HepG2 (cell line): ENCODE results near the gene MYL6. TPM values are rescaled to one million over a fixed set of nuclear protein-coding genes. Genes with fewer than 3 reads are reported as not detected.

ENCODE experiments used
- ATAC-seq: fragments of 200-7000 bp; cut with Tn5 transposase; 3 replicates; pipeline ENCODE4 v1.9.1; 2020; ENCODE audit warnings: mild to moderate bottlenecking, moderate library complexity
- BruUV-seq: library from RNA; stranded (reverse); fragments of 400-500 nt; replicated peaks from 2 replicates; lab custom pipeline; 2021; lab: Mats Ljungman, UMichigan
- CTCF ChIA-PET: fragments of 300-600 bp; formaldehyde crosslinking; extraction: SDS; loops from one replicate; lab custom pipeline; 2021; ENCODE audit warnings: low total read pairs, inconsistent platforms, low intra/inter-chr PET ratio; lab: Yijun Ruan, JAX
- POLR2A ChIA-PET: fragments of 350-600 bp; sonication (Branson Sonifier 250); formaldehyde crosslinking; loops from one replicate; lab custom pipeline; 2020; ENCODE audit warnings: antibody characterized with exemption, inconsistent platforms; lab: Yijun Ruan, JAX
- DNase-seq: peaks from one replicate; pipeline ENCODE4 v3.0.0-alpha.2; 2015; ENCODE audit warnings: low spot score
- FAIRE-seq: peaks from 3 replicates; lab custom pipeline; 2011; peaks lifted over from hg19 to GRCh38; lab: Jason Lieb, UNC
- H2AFZ ChIP-seq: one replicate; pipeline ENCODE4 v1.6.1; 2011; ENCODE audit warnings: low read length, inconsistent platforms
- H3K27ac ChIP-seq: fragments of 300-600 bp; 3 replicates; pipeline ENCODE4 v1.8.0; 2011; ENCODE audit warnings: mixed run types, mild to moderate bottlenecking, mixed read lengths, low read length, inconsistent platforms; ENCODE audit not compliant: insufficient read depth; ENCODE audit errors: extremely low read length
- H3K27me3 ChIP-seq, 2 experiments: fragments of 200-600 bp in 1 of 2; 2 replicates in 1 of 2; 3 replicates in 1 of 2; pipeline versions ENCODE4 v1.6.0 to v1.8.0; 2011; ENCODE audit warnings: low read length in 2 of 2, mild to moderate bottlenecking in 2 of 2, moderate library complexity in 2 of 2, inconsistent platforms in 1 of 2; ENCODE audit not compliant: insufficient read depth in 2 of 2, control insufficient read depth in 1 of 2
- H3K36me3 ChIP-seq, 2 experiments: fragments of 200-600 bp in 1 of 2; replicated peaks in 1 of 2; 2 replicates in 1 of 2; 3 replicates in 1 of 2; pipeline versions ENCODE4 v1.5.1 to v1.8.0; 2011; ENCODE audit warnings: low read length in 2 of 2, inconsistent platforms in 1 of 2; ENCODE audit not compliant: insufficient read depth in 2 of 2, control insufficient read depth in 1 of 2
- H3K4me1 ChIP-seq: 2 replicates; pipeline ENCODE4 v1.5.1; 2012; ENCODE audit warnings: low read length, inconsistent platforms; ENCODE audit not compliant: insufficient read depth
- H3K4me2 ChIP-seq: 2 replicates; pipeline ENCODE4 v1.6.0; 2011; ENCODE audit warnings: low read depth, low read length, inconsistent platforms
- H3K4me3 ChIP-seq, 3 experiments: fragments of 200-600 bp in 1 of 3; sonication (generic), shearing (Covaris generic) in 1 of 3; replicated peaks in 1 of 3; 2 replicates each; pipeline ENCODE4 v1.5.1; 2011 to 2016; ENCODE audit warnings: low read length in 3 of 3, inconsistent platforms in 2 of 3, low read depth in 2 of 3, mild to moderate bottlenecking in 2 of 3, control low read depth in 1 of 3, mixed read lengths in 1 of 3; ENCODE audit not compliant: insufficient read depth in 1 of 3
- H3K79me2 ChIP-seq: one replicate; pipeline ENCODE4 v1.6.1; 2011; ENCODE audit warnings: low read length, inconsistent platforms; ENCODE audit not compliant: insufficient read depth
- H3K9ac ChIP-seq: 2 replicates; pipeline ENCODE4 v1.6.0; 2011; ENCODE audit warnings: mild to moderate bottlenecking, low read depth, low read length, inconsistent platforms; ENCODE audit not compliant: insufficient read depth
- H3K9me3 ChIP-seq: 2 replicates; pipeline ENCODE4 v1.5.1; 2012; ENCODE audit warnings: mild to moderate bottlenecking, low read length
- H4K20me1 ChIP-seq: 2 replicates; pipeline ENCODE4 v1.6.0; 2011; ENCODE audit warnings: inconsistent platforms, mild to moderate bottlenecking, low read length, moderate library complexity; ENCODE audit not compliant: insufficient read depth
- AKAP8 ChIP-seq: sonication (generic); formaldehyde crosslinking; IDR thresholded peaks from 2 replicates; pipeline ENCODE4 v1.5.1; 2020; ENCODE audit warnings: mild to moderate bottlenecking, missing genetic modification reagents
- ATF3 ChIP-seq: sonication (generic); formaldehyde crosslinking; IDR thresholded peaks from 2 replicates; pipeline ENCODE4 v1.4.0; 2020; ENCODE audit warnings: missing genetic modification reagents
- GTF2F1 ChIP-seq: fragments of 150-350 bp; IDR thresholded peaks from 2 replicates; pipeline ENCODE4 v1.6.1; 2014; ENCODE audit warnings: low read length
- KDM5B ChIP-seq: sonication (generic); formaldehyde crosslinking; IDR thresholded peaks from 2 replicates; pipeline ENCODE4 v1.4.0; 2020; ENCODE audit warnings: missing genetic modification reagents, mild to moderate bottlenecking, borderline replicate concordance
- LRRFIP1 ChIP-seq: sonication (generic); formaldehyde crosslinking; conservative IDR thresholded peaks from 2 replicates; pipeline ENCODE4 v1.4.0; 2020; ENCODE audit warnings: missing genetic modification reagents
- NFRKB ChIP-seq: fragments of 450-650 bp; IDR thresholded peaks from 2 replicates; pipeline ENCODE4 v1.6.1; 2017
- NPAS2 ChIP-seq: sonication (generic); formaldehyde crosslinking; IDR thresholded peaks from 2 replicates; pipeline ENCODE4 v1.8.0; 2022; ENCODE audit warnings: mild to moderate bottlenecking, missing genetic modification reagents, borderline replicate concordance
- POLR2AphosphoS5 ChIP-seq: IDR thresholded peaks from 2 replicates; pipeline ENCODE4 v1.6.1; 2012; ENCODE audit warnings: low read depth, low read length
- POLR2G ChIP-seq: fragments of 200-400 bp; formaldehyde crosslinking; IDR thresholded peaks from 2 replicates; pipeline ENCODE4 v1.6.1; 2018; ENCODE audit warnings: mild to moderate bottlenecking, low read depth, low read length, moderate library complexity
- THYN1 ChIP-seq: sonication (generic); formaldehyde crosslinking; IDR thresholded peaks from 2 replicates; pipeline ENCODE4 v1.8.1; 2023; ENCODE audit warnings: low read depth, mild to moderate bottlenecking, moderate library complexity, missing genetic modification reagents, borderline replicate concordance
- ZBTB14 ChIP-seq: sonication (generic); formaldehyde crosslinking; IDR thresholded peaks from 2 replicates; pipeline ENCODE4 v1.4.0; 2020; ENCODE audit warnings: missing genetic modification reagents
- ZNF10 ChIP-seq: sonication (generic); formaldehyde crosslinking; IDR thresholded peaks from 2 replicates; pipeline ENCODE4 v1.4.0; 2020; ENCODE audit warnings: mild to moderate bottlenecking, low read depth, missing genetic modification reagents, borderline replicate concordance
- ZNF580 ChIP-seq: IDR thresholded peaks from 2 replicates; pipeline ENCODE4 v1.6.1; 2016; ENCODE audit warnings: low read depth, borderline replicate concordance
- ZNF691 ChIP-seq: sonication (generic); formaldehyde crosslinking; IDR thresholded peaks from 2 replicates; pipeline ENCODE4 v1.4.0; 2020; ENCODE audit warnings: missing genetic modification reagents, low read depth, mild to moderate bottlenecking, borderline replicate concordance
- ZNF781 ChIP-seq: sonication (generic); formaldehyde crosslinking; IDR thresholded peaks from 2 replicates; pipeline ENCODE4 v1.5.1; 2020; ENCODE audit warnings: borderline replicate concordance, mild to moderate bottlenecking, missing genetic modification reagents; ENCODE audit errors: not compliant biosample characterization
- ZSCAN21 ChIP-seq: sonication (generic); formaldehyde crosslinking; IDR thresholded peaks from 2 replicates; pipeline ENCODE4 v1.8.0; 2022; ENCODE audit warnings: mild to moderate bottlenecking, missing genetic modification reagents, moderate library complexity, borderline replicate concordance
- ZSCAN31 ChIP-seq: sonication (generic); formaldehyde crosslinking; IDR thresholded peaks from 2 replicates; pipeline ENCODE4 v1.5.0; 2020; ENCODE audit warnings: low read depth, mild to moderate bottlenecking, missing genetic modification reagents
- WGBS: methylation state at CpG from one replicate; pipeline ENCODE4 v1.1.6; 2017; ENCODE audit warnings: low lambda C conversion rate; 5-methylcytosine and 5-hydroxymethylcytosine counted together
- in situ Hi-C: cut with HindIII; loops from 2 replicates; pipeline ENCODE4 v1.10.0; 2017; ENCODE audit warnings: low pct_unique_long_range_greater_than_20kb; ENCODE audit not compliant: extremely low pct_ligation_motif_present
- intact Hi-C: fragments of 100-400 bp; cut with micrococcal nuclease; formaldehyde crosslinking; loops from one replicate; pipeline ENCODE4 v1.10.0; 2022; ENCODE audit not compliant: unreplicated experiment
- polyA plus RNA-seq, 8 experiments: library from polyadenylated mRNA; depleted of rRNA in 3 of 8; stranded (reverse) in 7 of 8; unstranded in 1 of 8; fragments of >200 nt; fragmentation: Illumina TruSeq in 4 of 8; extraction: Trizol in 4 of 8; gene quantifications; 2 replicates each; pipeline versions ENCODE4 v1.2.1 to v1.2.3, GENCODE V29; 2011 to 2016; ENCODE audit warnings: low read depth in 4 of 8, missing spikeins in 1 of 8, mixed read lengths in 1 of 8; ENCODE audit not compliant: insufficient read depth in 1 of 8
- total RNA-seq, 5 experiments: library from RNA; depleted of rRNA; stranded (reverse); fragments of >200 nt; fragmentation: Illumina TruSeq; extraction: Trizol; gene quantifications; 2 replicates each; pipeline ENCODE4 v1.2.3, GENCODE V29; 2016; ENCODE audit warnings: low read depth in 1 of 5

Gene MYL6
- total and polyA plus RNA-seq, 2 of the 13 experiments (the other 11 are each of a cell fraction or from before 2014, with no cell fraction given) = 1,127 to 1,192 TPM

DNA sequence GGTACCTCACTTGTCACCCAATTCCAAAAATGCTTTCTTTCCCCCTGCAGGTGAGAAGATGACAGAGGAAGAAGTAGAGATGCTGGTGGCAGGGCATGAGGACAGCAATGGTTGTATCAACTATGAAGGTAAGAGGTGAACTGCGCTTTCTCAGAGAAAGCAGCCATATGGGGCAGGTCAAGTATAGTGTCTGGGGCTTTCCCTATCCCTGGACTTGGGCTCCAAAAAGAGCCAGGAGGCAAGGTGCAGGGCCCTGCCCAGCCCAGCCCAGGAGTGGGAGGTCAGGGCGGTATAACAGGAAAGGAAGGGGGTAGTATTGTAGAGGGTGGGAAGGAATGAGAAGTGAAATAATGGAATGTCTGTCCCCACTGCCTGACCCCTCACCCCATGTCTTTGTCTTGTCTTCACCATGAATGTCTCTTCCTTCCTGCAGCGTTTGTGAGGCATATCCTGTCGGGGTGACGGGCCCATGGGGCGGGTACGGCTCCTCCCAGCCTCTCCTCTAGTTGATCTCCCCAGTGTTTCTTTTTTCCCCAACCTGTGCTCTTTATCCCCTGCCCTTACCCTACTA lies 2.1 kb downstream of the MYL6 start:
- in situ Hi-C loops = no loop called here
- BruUV-seq = no TSS peak
- 91% methylated on average over 7 of the region's 7 CpGs for WGBS

More for the DNA sequence above, 2.1 kb downstream of the MYL6 start:
- Histone ChIP-seq H3K4me1 (peaks cover 44% of the 10 kb centered on the region), H3K79me2 (peaks cover 25% of the 10 kb centered on the region), H3K4me3 (peak overlapping the region; percentile 20 to 99 (median 92); a peak in 4 of 6 replicates), H2AFZ (no peak overlapping the region), H3K36me3 (peaks cover 24 to 45% of the 10 kb centered on the region in 2 experiments), H3K9me3 (no peaks in the 10 kb centered on the region), H3K9ac (peak overlapping the region; percentile 100; the same call in 1 of the 2 replicates), H3K4me2 (peak overlapping the region; percentile 83), H3K27me3 (no peaks in the 10 kb centered on the region; a peak in 1 of 5 replicates), H3K27ac (peak overlapping the region; percentile 16), H4K20me1 (peaks cover 28% of the 10 kb centered on the region)
- FAIRE-seq = no peak
- TF ChIP-seq ZSCAN21 (CRISPR knock-in tag) (no peak), NPAS2 (no peak), THYN1 (CRISPR knock-in tag) (no peak), ATF3 (CRISPR knock-in tag) (no peak), ZSCAN31 (no peak), ZNF691 (no peak), ZNF10 (CRISPR knock-in tag) (no peak), LRRFIP1 (CRISPR knock-in tag) (no peak), AKAP8 (CRISPR knock-in tag) (no peak), ZNF580 (CRISPR knock-in tag) (no peak), POLR2AphosphoS5 (0 out of 2 replicates have a peak, but pooled peaks have one; percentile 16), ZNF781 (no peak), GTF2F1 (no peak), ZBTB14 (CRISPR knock-in tag) (no peak), NFRKB (no peak), POLR2G (peak; percentile 22), KDM5B (CRISPR knock-in tag) (0 out of 2 replicates have a peak, but pooled peaks have one; percentile 17)
- POLR2A ChIA-PET = interaction anchor here (1.4 to 3.4 kb wide), 6 partner anchors 16 to 41 kb away, joined by 4 to 30 read pairs (median 16); partner anchors contain the start of genes ESYT1, SMARCC2 and ZC3H10
- intact Hi-C loops = no loop called here
- no peak for DNase-seq
- CTCF ChIA-PET = no interaction called here
- ATAC-seq = no peak
